ENCODE measurements around the gene CRTAC1. TPM values are rescaled to one million over a fixed set of nuclear protein-coding genes. Genes with fewer than 3 reads are reported as not detected.

Gene CRTAC1
- total RNA-seq, 1 experiment from 2014 or later: 0.46 TPM

GRCh38 chr10:97896756-97897358 lies 133.6 kb downstream of the CRTAC1 start:
- TF ChIP-seq CTCF (conservative IDR thresholded peaks at IDR 0.05): no peak
- no peaks in the 10 kb centered on the region for H3K79me1 ChIP-seq (ENCODE audit: insufficient read depth, low read depth, low read length, poor library complexity, severe bottlenecking)
- no peak overlapping the region for H2BK120ac ChIP-seq (ENCODE audit: low read depth, low read length, poor library complexity, severe bottlenecking)
- no peak overlapping the region for H3K4me2 ChIP-seq (ENCODE audit: insufficient read depth, insufficient read length, low read length)
- no peak for DNase-seq
- H3K9ac ChIP-seq (ENCODE audit: extremely low read depth, insufficient read length, low read length): no peak overlapping the region
- H3K4me1 Mint-ChIP-seq: no peaks in the 10 kb centered on the region; a peak in 1 of 4 replicates
- no peak overlapping the region for H2BK20ac ChIP-seq (ENCODE audit: low read depth, low read length, poor library complexity, severe bottlenecking)
- H3K4me1 ChIP-seq (ENCODE audit: insufficient read depth, low read length): peaks cover 2% of the 10 kb centered on the region; the same call in 1 of the 2 replicates
- H3K4ac ChIP-seq (ENCODE audit: low read depth, low read length): no peak overlapping the region
- no peak overlapping the region for H2BK15ac ChIP-seq (ENCODE audit: low read depth, low read length)
- H2AK5ac ChIP-seq (ENCODE audit: insufficient read length, low read length): no peak overlapping the region
- H3K23ac ChIP-seq (ENCODE audit: insufficient read length, low read depth, low read length): no peak overlapping the region
- H3K4me3 Mint-ChIP-seq: no peak overlapping the region
- no peak overlapping the region for H4K8ac ChIP-seq (replicated peaks; ENCODE audit: insufficient read length, low read depth, low read length)
- H3K79me2 ChIP-seq (ENCODE audit: insufficient read depth, low read length): no peaks in the 10 kb centered on the region
- H4K20me1 ChIP-seq (ENCODE audit: control insufficient read depth, insufficient read depth, insufficient read length): peaks cover 2% of the 10 kb centered on the region
- no peak overlapping the region for H2AFZ ChIP-seq (ENCODE audit: low read length)
- H3K27me3 Mint-ChIP-seq (ENCODE audit: low read depth): peaks cover 11% of the 10 kb centered on the region
- H4K5ac ChIP-seq (ENCODE audit: insufficient read length, low read depth, low read length): no peak overlapping the region
- no CpG with 5 or more reads among the region's 13 CpGs for WGBS (ENCODE audit: extremely low coverage, insufficient read length, low lambda C conversion rate)
- no peak overlapping the region for H2BK12ac ChIP-seq (ENCODE audit: insufficient read length, low read depth, low read length)
- no peak overlapping the region for H3K27ac ChIP-seq (ENCODE audit: insufficient read length, low read depth, low read length)
- no peaks in the 10 kb centered on the region for H3K36me3 Mint-ChIP-seq (ENCODE audit: insufficient read depth in 1 of 3, low read depth in 3 of 3)
- H3K9me3 Mint-ChIP-seq: no peaks in the 10 kb centered on the region
- H3K27me3 ChIP-seq (ENCODE audit: insufficient read depth, low read length): no peaks in the 10 kb centered on the region
- H3K18ac ChIP-seq (ENCODE audit: insufficient read length, low read depth, low read length): no peak overlapping the region
- no peak overlapping the region for H4K91ac ChIP-seq (ENCODE audit: insufficient read length, low read depth, low read length)
- H3K56ac ChIP-seq (ENCODE audit: insufficient read length, low read depth, low read length): no peak overlapping the region
- no peak overlapping the region for H3K27ac Mint-ChIP-seq
- H3K23me2 ChIP-seq (ENCODE audit: insufficient read length, low read depth, low read length, poor library complexity, severe bottlenecking): no peaks in the 10 kb centered on the region
- no peak overlapping the region; the same call in 1 of the 2 replicates for H3K14ac ChIP-seq (ENCODE audit: insufficient read depth, low read length)
- no peak overlapping the region for H2BK5ac ChIP-seq (ENCODE audit: insufficient read length, low read length)
- no peak overlapping the region for H3T11ph ChIP-seq (ENCODE audit: low read length)
- H3K9me3 ChIP-seq (ENCODE audit: control insufficient read depth, low read depth, low read length): no peaks in the 10 kb centered on the region

All from H9 (cell line).